ENCODE data around the gene APOE. TPM values are rescaled to one million over a fixed set of nuclear protein-coding genes. Genes with fewer than 3 reads are reported as not detected.

Gene APOE
- total and polyA plus RNA-seq, 2 of the 13 experiments (the other 11 are each of a cell fraction or from before 2014, with no cell fraction given) = 1,328 to 1,470 TPM

DNA sequence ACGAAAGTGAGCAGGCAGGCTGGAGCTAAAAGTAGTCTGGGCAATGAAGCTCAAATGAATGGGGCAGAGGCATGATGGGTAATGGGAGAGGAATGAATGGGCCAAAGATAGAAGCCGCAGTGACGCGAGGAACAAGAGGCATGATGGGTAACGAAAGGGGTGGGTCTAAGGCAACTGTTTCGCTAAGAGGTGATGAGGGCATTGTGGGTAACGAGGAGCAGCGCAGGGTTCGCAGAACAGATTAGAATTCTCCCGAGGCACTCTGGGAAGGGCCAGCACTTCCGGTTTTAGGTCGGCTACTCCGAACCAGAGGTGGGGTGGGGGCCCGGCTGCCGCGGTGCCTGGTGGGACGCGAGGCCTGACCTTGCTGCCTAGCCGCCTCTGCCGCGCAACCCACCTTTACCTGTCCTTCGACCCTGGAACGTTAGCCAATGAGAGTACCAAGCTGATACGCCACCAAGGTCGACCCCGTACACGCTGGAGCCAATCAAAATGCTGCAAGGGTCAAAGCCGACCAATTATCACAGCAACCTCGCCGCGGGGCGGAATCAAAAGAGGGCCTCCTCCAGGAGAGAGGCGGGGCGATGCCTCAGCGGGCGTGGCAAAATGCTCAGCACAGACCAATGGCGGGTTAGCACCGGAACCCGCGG, 15.1 kb upstream of the APOE start (continued):
- TF ChIP-seq, protein P1, sequence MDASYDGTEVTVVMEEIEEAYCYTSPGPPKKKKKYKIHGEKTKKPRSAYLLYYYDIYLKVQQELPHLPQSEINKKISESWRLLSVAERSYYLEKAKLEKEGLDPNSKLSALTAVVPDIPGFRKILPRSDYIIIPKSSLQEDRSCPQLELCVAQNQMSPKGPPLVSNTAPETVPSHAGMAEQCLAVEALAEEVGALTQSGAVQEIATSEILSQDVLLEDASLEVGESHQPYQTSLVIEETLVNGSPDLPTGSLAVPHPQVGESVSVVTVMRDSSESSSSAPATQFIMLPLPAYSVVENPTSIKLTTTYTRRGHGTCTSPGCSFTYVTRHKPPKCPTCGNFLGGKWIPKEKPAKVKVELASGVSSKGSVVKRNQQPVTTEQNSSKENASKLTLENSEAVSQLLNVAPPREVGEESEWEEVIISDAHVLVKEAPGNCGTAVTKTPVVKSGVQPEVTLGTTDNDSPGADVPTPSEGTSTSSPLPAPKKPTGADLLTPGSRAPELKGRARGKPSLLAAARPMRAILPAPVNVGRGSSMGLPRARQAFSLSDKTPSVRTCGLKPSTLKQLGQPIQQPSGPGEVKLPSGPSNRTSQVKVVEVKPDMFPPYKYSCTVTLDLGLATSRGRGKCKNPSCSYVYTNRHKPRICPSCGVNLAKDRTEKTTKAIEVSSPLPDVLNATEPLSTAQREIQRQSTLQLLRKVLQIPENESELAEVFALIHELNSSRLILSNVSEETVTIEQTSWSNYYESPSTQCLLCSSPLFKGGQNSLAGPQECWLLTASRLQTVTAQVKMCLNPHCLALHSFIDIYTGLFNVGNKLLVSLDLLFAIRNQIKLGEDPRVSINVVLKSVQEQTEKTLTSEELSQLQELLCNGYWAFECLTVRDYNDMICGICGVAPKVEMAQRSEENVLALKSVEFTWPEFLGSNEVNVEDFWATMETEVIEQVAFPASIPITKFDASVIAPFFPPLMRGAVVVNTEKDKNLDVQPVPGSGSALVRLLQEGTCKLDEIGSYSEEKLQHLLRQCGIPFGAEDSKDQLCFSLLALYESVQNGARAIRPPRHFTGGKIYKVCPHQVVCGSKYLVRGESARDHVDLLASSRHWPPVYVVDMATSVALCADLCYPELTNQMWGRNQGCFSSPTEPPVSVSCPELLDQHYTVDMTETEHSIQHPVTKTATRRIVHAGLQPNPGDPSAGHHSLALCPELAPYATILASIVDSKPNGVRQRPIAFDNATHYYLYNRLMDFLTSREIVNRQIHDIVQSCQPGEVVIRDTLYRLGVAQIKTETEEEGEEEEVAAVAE (CRISPR knock-in tag; IDR thresholded peaks at IDR 0.05; ENCODE audit: borderline replicate concordance) = peak; percentile 98; the same call in 1 of the 2 replicates
- TF ChIP-seq ZNF143 (CRISPR knock-in tag; IDR thresholded peaks at IDR 0.05) (peak; percentile 94), HOXA7 (CRISPR knock-in tag; IDR thresholded peaks at IDR 0.05) (no peak), ZNF530 (CRISPR knock-in tag; IDR thresholded peaks at IDR 0.05; ENCODE audit: low read depth) (no peak), TGIF2 (CRISPR knock-in tag; IDR thresholded peaks at IDR 0.05) (peak; percentile 60; the same call in 1 of the 2 replicates), KDM5A (IDR thresholded peaks at IDR 0.05; ENCODE audit: borderline replicate concordance, low read length) (no peak; the same call in 1 of the 2 replicates), MTA3 (CRISPR knock-in tag; IDR thresholded peaks at IDR 0.05) (no peak), ZNF333 (CRISPR knock-in tag; IDR thresholded peaks at IDR 0.05; ENCODE audit: borderline replicate concordance) (no peak), SMARCC2 (IDR thresholded peaks at IDR 0.05) (no peak), FOXK2 (IDR thresholded peaks at IDR 0.05) (peak; percentile 74), NONO (IDR thresholded peaks at IDR 0.05) (no peak), NONO (CRISPR knock-in tag; conservative IDR thresholded peaks at IDR 0.05) (peak; percentile 54), SP2 (CRISPR knock-in tag; IDR thresholded peaks at IDR 0.05) (no peak), ZMYM2 (CRISPR knock-in tag; IDR thresholded peaks at IDR 0.05) (0 out of 2 replicates have a peak, but pooled peaks have one; percentile 3)
- TF ChIP-seq, protein P2, sequence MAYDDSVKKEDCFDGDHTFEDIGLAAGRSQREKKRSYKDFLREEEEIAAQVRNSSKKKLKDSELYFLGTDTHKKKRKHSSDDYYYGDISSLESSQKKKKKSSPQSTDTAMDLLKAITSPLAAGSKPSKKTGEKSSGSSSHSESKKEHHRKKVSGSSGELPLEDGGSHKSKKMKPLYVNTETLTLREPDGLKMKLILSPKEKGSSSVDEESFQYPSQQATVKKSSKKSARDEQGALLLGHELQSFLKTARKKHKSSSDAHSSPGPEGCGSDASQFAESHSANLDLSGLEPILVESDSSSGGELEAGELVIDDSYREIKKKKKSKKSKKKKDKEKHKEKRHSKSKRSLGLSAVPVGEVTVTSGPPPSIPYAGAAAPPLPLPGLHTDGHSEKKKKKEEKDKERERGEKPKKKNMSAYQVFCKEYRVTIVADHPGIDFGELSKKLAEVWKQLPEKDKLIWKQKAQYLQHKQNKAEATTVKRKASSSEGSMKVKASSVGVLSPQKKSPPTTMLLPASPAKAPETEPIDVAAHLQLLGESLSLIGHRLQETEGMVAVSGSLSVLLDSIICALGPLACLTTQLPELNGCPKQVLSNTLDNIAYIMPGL (CRISPR knock-in tag; IDR thresholded peaks at IDR 0.05; ENCODE audit: borderline replicate concordance in 1 of 2, low read depth in 1 of 2) = peak in 1 of 2 experiments; percentile 6; a peak in 1 of 4 replicates
- TF ChIP-seq, protein P3, sequence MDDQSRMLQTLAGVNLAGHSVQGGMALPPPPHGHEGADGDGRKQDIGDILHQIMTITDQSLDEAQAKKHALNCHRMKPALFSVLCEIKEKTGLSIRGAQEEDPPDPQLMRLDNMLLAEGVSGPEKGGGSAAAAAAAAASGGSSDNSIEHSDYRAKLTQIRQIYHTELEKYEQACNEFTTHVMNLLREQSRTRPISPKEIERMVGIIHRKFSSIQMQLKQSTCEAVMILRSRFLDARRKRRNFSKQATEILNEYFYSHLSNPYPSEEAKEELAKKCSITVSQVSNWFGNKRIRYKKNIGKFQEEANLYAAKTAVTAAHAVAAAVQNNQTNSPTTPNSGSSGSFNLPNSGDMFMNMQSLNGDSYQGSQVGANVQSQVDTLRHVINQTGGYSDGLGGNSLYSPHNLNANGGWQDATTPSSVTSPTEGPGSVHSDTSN (CRISPR knock-in tag; IDR thresholded peaks at IDR 0.05; ENCODE audit: borderline replicate concordance) = no peak
- TF ChIP-seq, protein P4, sequence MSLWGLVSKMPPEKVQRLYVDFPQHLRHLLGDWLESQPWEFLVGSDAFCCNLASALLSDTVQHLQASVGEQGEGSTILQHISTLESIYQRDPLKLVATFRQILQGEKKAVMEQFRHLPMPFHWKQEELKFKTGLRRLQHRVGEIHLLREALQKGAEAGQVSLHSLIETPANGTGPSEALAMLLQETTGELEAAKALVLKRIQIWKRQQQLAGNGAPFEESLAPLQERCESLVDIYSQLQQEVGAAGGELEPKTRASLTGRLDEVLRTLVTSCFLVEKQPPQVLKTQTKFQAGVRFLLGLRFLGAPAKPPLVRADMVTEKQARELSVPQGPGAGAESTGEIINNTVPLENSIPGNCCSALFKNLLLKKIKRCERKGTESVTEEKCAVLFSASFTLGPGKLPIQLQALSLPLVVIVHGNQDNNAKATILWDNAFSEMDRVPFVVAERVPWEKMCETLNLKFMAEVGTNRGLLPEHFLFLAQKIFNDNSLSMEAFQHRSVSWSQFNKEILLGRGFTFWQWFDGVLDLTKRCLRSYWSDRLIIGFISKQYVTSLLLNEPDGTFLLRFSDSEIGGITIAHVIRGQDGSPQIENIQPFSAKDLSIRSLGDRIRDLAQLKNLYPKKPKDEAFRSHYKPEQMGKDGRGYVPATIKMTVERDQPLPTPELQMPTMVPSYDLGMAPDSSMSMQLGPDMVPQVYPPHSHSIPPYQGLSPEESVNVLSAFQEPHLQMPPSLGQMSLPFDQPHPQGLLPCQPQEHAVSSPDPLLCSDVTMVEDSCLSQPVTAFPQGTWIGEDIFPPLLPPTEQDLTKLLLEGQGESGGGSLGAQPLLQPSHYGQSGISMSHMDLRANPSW (CRISPR knock-in tag; IDR thresholded peaks at IDR 0.05; ENCODE audit: borderline replicate concordance) = peak; percentile 90; the same call in 1 of the 2 replicates
- TF ChIP-seq, protein P5, sequence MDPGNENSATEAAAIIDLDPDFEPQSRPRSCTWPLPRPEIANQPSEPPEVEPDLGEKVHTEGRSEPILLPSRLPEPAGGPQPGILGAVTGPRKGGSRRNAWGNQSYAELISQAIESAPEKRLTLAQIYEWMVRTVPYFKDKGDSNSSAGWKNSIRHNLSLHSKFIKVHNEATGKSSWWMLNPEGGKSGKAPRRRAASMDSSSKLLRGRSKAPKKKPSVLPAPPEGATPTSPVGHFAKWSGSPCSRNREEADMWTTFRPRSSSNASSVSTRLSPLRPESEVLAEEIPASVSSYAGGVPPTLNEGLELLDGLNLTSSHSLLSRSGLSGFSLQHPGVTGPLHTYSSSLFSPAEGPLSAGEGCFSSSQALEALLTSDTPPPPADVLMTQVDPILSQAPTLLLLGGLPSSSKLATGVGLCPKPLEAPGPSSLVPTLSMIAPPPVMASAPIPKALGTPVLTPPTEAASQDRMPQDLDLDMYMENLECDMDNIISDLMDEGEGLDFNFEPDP (CRISPR knock-in tag; conservative IDR thresholded peaks at IDR 0.05) = no peak

All from HepG2 (cell line).